Activated T-cell treated with anti-CD3 and anti-CD28 coated beads, Interleukin-2, amount 50 U/mL, for 24 hours (primary cell): ENCODE results near the gene ANKRD53.
"Not testable (repeated sequence)": the region's sequence is repeated elsewhere in the genome, so short reads cannot be mapped to it uniquely, and the experiment has no call there.

Experiments
- DNase-seq: peaks from one replicate; pipeline ENCODE4 v3.0.0-alpha.2; 2020
- H3K27ac Mint-ChIP-seq: 2 replicates; pipeline ENCODE4 v1.8.0; 2020; ENCODE audit warnings: mild to moderate bottlenecking, mixed read lengths
- H3K27me3 Mint-ChIP-seq: 2 replicates; pipeline ENCODE4 v1.8.0; 2020; ENCODE audit warnings: mixed read lengths
- H3K36me3 Mint-ChIP-seq: 2 replicates; pipeline ENCODE4 v1.8.0; 2020; ENCODE audit warnings: low read depth, mixed read lengths
- H3K4me1 Mint-ChIP-seq: 2 replicates; pipeline ENCODE4 v1.8.0; 2020; ENCODE audit warnings: low read depth, mixed read lengths
- H3K4me3 Mint-ChIP-seq: 2 replicates; pipeline ENCODE4 v1.8.0; 2020; ENCODE audit warnings: mild to moderate bottlenecking, moderate library complexity, mixed read lengths
- H3K9me3 Mint-ChIP-seq: 2 replicates; pipeline ENCODE4 v1.8.0; 2020; ENCODE audit warnings: mixed read lengths

The ANKRD53 gene

GRCh38 chr2:71000780-71001591 is 22.6 kb downstream of the ANKRD53 start:
- DNase-seq: peak; percentile 87
- no peaks in the 10 kb centered on the region for H3K36me3 Mint-ChIP-seq
- H3K27ac Mint-ChIP-seq: peak overlapping the region; percentile 85
- peaks cover 4% of the 10 kb centered on the region for H3K27me3 Mint-ChIP-seq
- peak overlapping the region; percentile 78 for H3K4me3 Mint-ChIP-seq
- no peaks in the 10 kb centered on the region for H3K9me3 Mint-ChIP-seq
- H3K4me1 Mint-ChIP-seq: peaks cover 13% of the 10 kb centered on the region

GRCh38 chr2:71001592-71001927 is 23.1 kb downstream of the ANKRD53 start:
- no peaks in the 10 kb centered on the region for H3K36me3 Mint-ChIP-seq
- H3K27ac Mint-ChIP-seq: no peak overlapping the region
- peaks cover 4% of the 10 kb centered on the region for H3K27me3 Mint-ChIP-seq
- H3K4me3 Mint-ChIP-seq: no peak overlapping the region
- H3K9me3 Mint-ChIP-seq: no peaks in the 10 kb centered on the region
- H3K4me1 Mint-ChIP-seq: peaks cover 13% of the 10 kb centered on the region
- DNase-seq: no peak

- H3K9me3 Mint-ChIP-seq: no peaks in the 10 kb centered on the region
- H3K4me3 Mint-ChIP-seq: no peak overlapping the region
- no peak for DNase-seq
- peaks cover 13% of the 10 kb centered on the region for H3K4me1 Mint-ChIP-seq
- H3K27ac Mint-ChIP-seq: no peak overlapping the region
- H3K27me3 Mint-ChIP-seq: peaks cover 4% of the 10 kb centered on the region
- no peaks in the 10 kb centered on the region for H3K36me3 Mint-ChIP-seq
Observed at GRCh38 chr2:71001981-71002570, 23.6 kb downstream of the ANKRD53 start.

- peaks cover 9% of the 10 kb centered on the region for H3K27me3 Mint-ChIP-seq
- H3K9me3 Mint-ChIP-seq: no peaks in the 10 kb centered on the region
- DNase-seq: no peak
- no peak overlapping the region for H3K4me3 Mint-ChIP-seq
- H3K36me3 Mint-ChIP-seq: no peaks in the 10 kb centered on the region
- no peak overlapping the region for H3K27ac Mint-ChIP-seq
- peaks cover 13% of the 10 kb centered on the region for H3K4me1 Mint-ChIP-seq
Observed at GRCh38 chr2:71003396-71003795, 25.0 kb downstream of the ANKRD53 start.

GRCh38 chr2:71003966-71004755 is 25.7 kb downstream of the ANKRD53 start:
- H3K27me3 Mint-ChIP-seq: peaks cover 11% of the 10 kb centered on the region
- no peak overlapping the region for H3K27ac Mint-ChIP-seq
- H3K4me3 Mint-ChIP-seq: no peak overlapping the region
- no peaks in the 10 kb centered on the region for H3K36me3 Mint-ChIP-seq
- no peaks in the 10 kb centered on the region for H3K9me3 Mint-ChIP-seq
- no peak for DNase-seq
- H3K4me1 Mint-ChIP-seq: peaks cover 13% of the 10 kb centered on the region

- H3K4me1 Mint-ChIP-seq: peaks cover 13% of the 10 kb centered on the region
- DNase-seq: no peak
- no peak overlapping the region for H3K4me3 Mint-ChIP-seq
- no peaks in the 10 kb centered on the region for H3K36me3 Mint-ChIP-seq
- no peak overlapping the region for H3K27ac Mint-ChIP-seq
- peaks cover 16% of the 10 kb centered on the region for H3K27me3 Mint-ChIP-seq
- H3K9me3 Mint-ChIP-seq: no peaks in the 10 kb centered on the region
Observed at GRCh38 chr2:71004857-71005256, 26.4 kb downstream of the ANKRD53 start.

GRCh38 chr2:71005271-71006202 is 27.1 kb downstream of the ANKRD53 start:
- no peaks in the 10 kb centered on the region for H3K36me3 Mint-ChIP-seq
- no peak for DNase-seq
- H3K9me3 Mint-ChIP-seq: no peaks in the 10 kb centered on the region
- peaks cover 23% of the 10 kb centered on the region for H3K27me3 Mint-ChIP-seq
- peaks cover 11% of the 10 kb centered on the region for H3K4me1 Mint-ChIP-seq
- H3K27ac Mint-ChIP-seq: no peak overlapping the region
- H3K4me3 Mint-ChIP-seq: no peak overlapping the region

GRCh38 chr2:71006323-71006722 is 27.9 kb downstream of the ANKRD53 start:
- H3K9me3 Mint-ChIP-seq: no peaks in the 10 kb centered on the region
- H3K4me3 Mint-ChIP-seq: no peak overlapping the region
- DNase-seq: no peak
- peaks cover 3% of the 10 kb centered on the region for H3K4me1 Mint-ChIP-seq
- H3K27me3 Mint-ChIP-seq: peaks cover 25% of the 10 kb centered on the region
- no peak overlapping the region for H3K27ac Mint-ChIP-seq
- H3K36me3 Mint-ChIP-seq: no peaks in the 10 kb centered on the region

GRCh38 chr2:71006955-71007799 is 28.7 kb downstream of the ANKRD53 start:
- H3K36me3 Mint-ChIP-seq: no peaks in the 10 kb centered on the region
- no peak overlapping the region for H3K4me3 Mint-ChIP-seq
- H3K9me3 Mint-ChIP-seq: no peaks in the 10 kb centered on the region
- H3K27me3 Mint-ChIP-seq: peaks cover 30% of the 10 kb centered on the region
- H3K27ac Mint-ChIP-seq: no peak overlapping the region
- no peak for DNase-seq
- no peaks in the 10 kb centered on the region for H3K4me1 Mint-ChIP-seq

- Mint-ChIP-seq H3K4me3 (no peak overlapping the region), H3K4me1 (no peaks in the 10 kb centered on the region), H3K9me3 (no peaks in the 10 kb centered on the region), H3K27me3 (peaks cover 36% of the 10 kb centered on the region), H3K36me3 (no peaks in the 10 kb centered on the region), H3K27ac (no peak overlapping the region)
- no peak for DNase-seq
Observed at GRCh38 chr2:71008342-71008741, 29.9 kb downstream of the ANKRD53 start.

GRCh38 chr2:71011786-71012185 is 33.4 kb downstream of the ANKRD53 start:
- not testable (repeated sequence) for H3K36me3 Mint-ChIP-seq, H3K27ac Mint-ChIP-seq, H3K4me1 Mint-ChIP-seq, DNase-seq, H3K4me3 Mint-ChIP-seq, H3K9me3 Mint-ChIP-seq
- peaks cover 32% of the 10 kb centered on the region for H3K27me3 Mint-ChIP-seq

GRCh38 chr2:71018625-71019024 is 40.2 kb downstream of the ANKRD53 start:
- H3K4me3 Mint-ChIP-seq: no peak overlapping the region
- no peak for DNase-seq
- no peaks in the 10 kb centered on the region for H3K27me3 Mint-ChIP-seq
- H3K4me1 Mint-ChIP-seq: peaks cover 7% of the 10 kb centered on the region
- H3K9me3 Mint-ChIP-seq: no peaks in the 10 kb centered on the region
- H3K27ac Mint-ChIP-seq: no peak overlapping the region
- H3K36me3 Mint-ChIP-seq: no peaks in the 10 kb centered on the region

- H3K36me3 Mint-ChIP-seq, H3K27me3 Mint-ChIP-seq, DNase-seq, H3K9me3 Mint-ChIP-seq, H3K27ac Mint-ChIP-seq, H3K4me3 Mint-ChIP-seq: not testable (repeated sequence)
- peaks cover 13% of the 10 kb centered on the region for H3K4me1 Mint-ChIP-seq
Observed at GRCh38 chr2:71019989-71020388, 41.6 kb downstream of the ANKRD53 start.
